Keratinocyte (primary cell): ENCODE measurements around the gene SLAIN2. TPM values are rescaled to one million over a fixed set of nuclear protein-coding genes. Genes with fewer than 3 reads are reported as not detected.

Experiments used
- DNase-seq: peaks from one replicate; pipeline ENCODE4 v3.0.0-alpha.2; 2011; ENCODE audit warnings: low read depth, missing footprints, low spot score
- FAIRE-seq: peaks from 2 replicates; lab custom pipeline; 2011; peaks lifted over from hg19 to GRCh38; lab: Jason Lieb, UNC
- H2AFZ ChIP-seq: 2 replicates; pipeline ENCODE4 v1.6.0; 2012; ENCODE audit warnings: low read length, control low read depth, inconsistent platforms; ENCODE audit not compliant: control insufficient read depth
- H3K27ac ChIP-seq: 2 replicates; pipeline ENCODE4 v1.5.1; 2011; ENCODE audit warnings: low read length; ENCODE audit not compliant: control insufficient read depth, insufficient read depth
- H3K27me3 ChIP-seq: 3 replicates; pipeline ENCODE4 v1.6.0; 2011; ENCODE audit warnings: low read length; ENCODE audit not compliant: control insufficient read depth, insufficient read depth; ENCODE audit errors: extremely low read depth
- H3K36me3 ChIP-seq, 2 experiments: 2 replicates in 1 of 2; 3 replicates in 1 of 2; pipeline ENCODE4 v1.5.1; 2011; ENCODE audit warnings: low read length in 2 of 2, mild to moderate bottlenecking in 1 of 2; ENCODE audit not compliant: control insufficient read depth in 2 of 2, insufficient read depth in 2 of 2; ENCODE audit errors: extremely low read depth in 1 of 2
- H3K4me1 ChIP-seq: 3 replicates; pipeline ENCODE4 v1.5.1; 2011; ENCODE audit warnings: low read length; ENCODE audit not compliant: control insufficient read depth, insufficient read depth; ENCODE audit errors: extremely low read depth
- H3K4me2 ChIP-seq: 3 replicates; pipeline ENCODE4 v1.6.0; 2011; ENCODE audit warnings: low read depth, low read length; ENCODE audit not compliant: control insufficient read depth, insufficient read depth; ENCODE audit errors: extremely low read depth
- H3K4me3 ChIP-seq, 3 experiments: fragments of 200-600 bp in 1 of 3; sonication (generic) in 1 of 3; 2 replicates in 2 of 3; 3 replicates in 1 of 3; pipeline ENCODE4 v1.5.1; 2011 to 2016; ENCODE audit warnings: low read length in 3 of 3, mild to moderate bottlenecking in 3 of 3, control low read depth in 2 of 3, inconsistent platforms in 1 of 3, low read depth in 1 of 3, mixed read lengths in 1 of 3, mixed run types in 1 of 3, moderate library complexity in 1 of 3; ENCODE audit not compliant: control insufficient read depth in 2 of 3, insufficient read depth in 2 of 3; ENCODE audit errors: extremely low read depth in 1 of 3
- H3K79me2 ChIP-seq: 2 replicates; pipeline ENCODE4 v1.6.0; 2012; ENCODE audit warnings: low read length; ENCODE audit not compliant: control insufficient read depth, insufficient read depth
- H3K9ac ChIP-seq: 3 replicates; pipeline ENCODE4 v1.6.0; 2011; ENCODE audit warnings: low read length; ENCODE audit not compliant: control insufficient read depth, insufficient read depth; ENCODE audit errors: extremely low read depth
- H3K9me1 ChIP-seq: 3 replicates; pipeline ENCODE4 v1.6.0; 2011; ENCODE audit warnings: low read length; ENCODE audit not compliant: control insufficient read depth, insufficient read depth; ENCODE audit errors: extremely low read depth
- H3K9me3 ChIP-seq: 2 replicates; pipeline ENCODE4 v1.5.1; 2012; ENCODE audit warnings: low read depth, low read length; ENCODE audit not compliant: control insufficient read depth
- H4K20me1 ChIP-seq: 3 replicates; pipeline ENCODE4 v1.6.0; 2011; ENCODE audit warnings: low read length; ENCODE audit not compliant: control insufficient read depth, insufficient read depth; ENCODE audit errors: extremely low read depth
- CTCF ChIP-seq, 3 experiments: IDR thresholded peaks in 1 of 3; conservative IDR thresholded peaks in 1 of 3; optimal IDR thresholded peaks in 1 of 3; 2 replicates in 2 of 3; 3 replicates in 1 of 3; pipeline versions ENCODE3 to v1.5.1; 2011; ENCODE audit warnings: low read length in 3 of 3, mild to moderate bottlenecking in 3 of 3, moderate library complexity in 2 of 3, control low read depth in 1 of 3, inconsistent platforms in 1 of 3; ENCODE audit not compliant: insufficient read depth in 2 of 3; ENCODE audit errors: extremely low read depth in 1 of 3
- EZH2 ChIP-seq: IDR thresholded peaks from one replicate; pipeline ENCODE4 v1.6.1; 2012; ENCODE audit warnings: inconsistent platforms, mild to moderate bottlenecking, low read length, moderate library complexity
- dilution Hi-C: fragments of 300-500 bp; cut with MboI; formaldehyde crosslinking; loops from one replicate; pipeline ENCODE4 v1.7.0; 2020; ENCODE audit warnings: low sequenced_read_pairs; ENCODE audit not compliant: extremely low pct_ligation_motif_present
- polyA plus RNA-seq, 5 experiments: library from polyadenylated mRNA; depleted of rRNA in 3 of 5; stranded (reverse) in 3 of 5; stranded (forward) in 1 of 5; unstranded in 1 of 5; fragments of >200 nt; gene quantifications; 1 replicate in 1 of 5; 2 replicates in 3 of 5; 3 replicates in 1 of 5; pipeline versions ENCODE4 v1.2.1 to v1.2.3, GENCODE V29; 2011 to 2012; ENCODE audit warnings: missing spikeins in 2 of 5, low read depth in 1 of 5, low replicate concordance in 1 of 5

The SLAIN2 gene
- polyA plus RNA-seq, 1 donor (not counting 4 experiments of a cell fraction or from before 2014, with no cell fraction given), result 72.4 TPM

- Histone ChIP-seq H3K9me3 (no peaks in the 10 kb centered on the region), H3K4me3 (no peak overlapping the region), H3K9ac (no peak overlapping the region), H3K4me2 (no peak overlapping the region), H4K20me1 (no peaks in the 10 kb centered on the region), H3K9me1 (no peaks in the 10 kb centered on the region), H3K27me3 (no peaks in the 10 kb centered on the region), H3K4me1 (no peaks in the 10 kb centered on the region), H2AFZ (no peak overlapping the region), H3K36me3 (no peaks in the 10 kb centered on the region), H3K27ac (no peak overlapping the region), H3K79me2 (no peaks in the 10 kb centered on the region)
- no peak for DNase-seq
- dilution Hi-C loops, result no loop called here
- TF ChIP-seq CTCF (optimal IDR thresholded peaks at IDR 0.05 in 1 of 3, IDR thresholded peaks at IDR 0.05 in 1 of 3, conservative IDR thresholded peaks at IDR 0.05 in 1 of 3; ENCODE audit: extremely low read depth in 1 of 3, insufficient read depth in 2 of 3, low read length in 3 of 3) (no peak), EZH2 (no peak)
- no peak for FAIRE-seq
These were observed 119.7 kb downstream of the SLAIN2 start for GRCh38 chr4:48461000-48461399.

GRCh38 chr4:48462363-48462762, 121.0 kb downstream of the SLAIN2 start:
- Histone ChIP-seq H3K4me3 (no peak overlapping the region), H2AFZ (no peak overlapping the region), H3K9ac (no peak overlapping the region), H3K36me3 (no peaks in the 10 kb centered on the region), H3K79me2 (no peaks in the 10 kb centered on the region), H3K4me2 (no peak overlapping the region), H3K4me1 (no peaks in the 10 kb centered on the region), H3K9me1 (no peaks in the 10 kb centered on the region), H3K27ac (no peak overlapping the region), H3K27me3 (no peaks in the 10 kb centered on the region), H4K20me1 (no peaks in the 10 kb centered on the region), H3K9me3 (no peaks in the 10 kb centered on the region)
- no peak for DNase-seq
- no peak for TF ChIP-seq CTCF (optimal IDR thresholded peaks at IDR 0.05 in 1 of 3, IDR thresholded peaks at IDR 0.05 in 1 of 3, conservative IDR thresholded peaks at IDR 0.05 in 1 of 3; ENCODE audit: extremely low read depth in 1 of 3, insufficient read depth in 2 of 3, low read length in 3 of 3)
- TF ChIP-seq EZH2, result no peak
- no peak for FAIRE-seq
- dilution Hi-C loops, result no loop called here
